H1 (cell line): ENCODE measurements around the gene TPP2.

Source experiments
- BACH1 ChIP-seq: IDR thresholded peaks from 2 replicates; pipeline ENCODE4 v1.6.1; 2012; ENCODE audit warnings: low read length, improper control_type of control experiment
- CHD2 ChIP-seq: IDR thresholded peaks from 2 replicates; pipeline ENCODE4 v1.6.1; 2012; ENCODE audit warnings: low read length, improper control_type of control experiment
- EZH2 ChIP-seq: fragments of 200-600 bp; sonication (generic); IDR thresholded peaks from 2 replicates; pipeline ENCODE4 v1.7.1; 2012; ENCODE audit warnings: low read depth, mild to moderate bottlenecking, moderate library complexity, low read length, inconsistent platforms; ENCODE audit not compliant: severe bottlenecking
- FOSL1 ChIP-seq: IDR thresholded peaks from 2 replicates; pipeline ENCODE4 v1.6.1; 2011; ENCODE audit warnings: mild to moderate bottlenecking, low read depth, low read length, moderate library complexity; ENCODE audit not compliant: insufficient read depth
- JUN ChIP-seq: IDR thresholded peaks from 2 replicates; pipeline ENCODE4 v1.6.1; 2011; ENCODE audit warnings: low read depth, mild to moderate bottlenecking, improper control_type of control experiment, low read length
- MAFK ChIP-seq: IDR thresholded peaks from 2 replicates; pipeline ENCODE4 v1.6.1; 2012; ENCODE audit warnings: low read depth, mild to moderate bottlenecking, improper control_type of control experiment, low read length
- POLR2A ChIP-seq, 2 experiments: IDR thresholded peaks; 1 replicate in 1 of 2; 2 replicates in 1 of 2; pipeline ENCODE4 v1.6.1; 2011; ENCODE audit warnings: low read depth in 2 of 2, low read length in 2 of 2, mild to moderate bottlenecking in 2 of 2; ENCODE audit errors: control extremely low read depth in 1 of 2
- POLR2AphosphoS5 ChIP-seq: IDR thresholded peaks from 2 replicates; pipeline ENCODE4 v1.6.1; 2011; ENCODE audit warnings: low read depth, low read length
- SRF ChIP-seq: IDR thresholded peaks from 2 replicates; pipeline ENCODE4 v1.6.1; 2011; ENCODE audit warnings: mild to moderate bottlenecking, low read depth, low read length, moderate library complexity
- YY1 ChIP-seq: IDR thresholded peaks from 2 replicates; pipeline ENCODE4 v1.6.1; 2011; ENCODE audit warnings: low read depth, mild to moderate bottlenecking, low read length
- TF ChIP-seq, protein P1 (sequence below), 3 experiments: IDR thresholded peaks; 1 replicate in 2 of 3; 2 replicates in 1 of 3; pipeline versions ENCODE4 v1.5.1 to v1.6.1; 2011; ENCODE audit warnings: low read length in 3 of 3, mild to moderate bottlenecking in 3 of 3, inconsistent platforms in 2 of 3, low read depth in 1 of 3, moderate library complexity in 1 of 3; ENCODE audit not compliant: insufficient read depth in 1 of 3; ENCODE audit errors: control extremely low read depth in 1 of 3
- TF ChIP-seq, protein P2 (sequence below): IDR thresholded peaks from 2 replicates; pipeline ENCODE4 v1.6.1; 2011; ENCODE audit warnings: low read depth, mild to moderate bottlenecking, low read length; ENCODE audit not compliant: insufficient read depth
- TF ChIP-seq, protein P3 (sequence below): IDR thresholded peaks from 2 replicates; pipeline ENCODE4 v1.6.1; 2012; ENCODE audit warnings: inconsistent platforms
- TF ChIP-seq, protein P4 (sequence below): IDR thresholded peaks from 2 replicates; pipeline ENCODE4 v1.6.1; 2012; ENCODE audit warnings: low read length, inconsistent platforms

DNA sequence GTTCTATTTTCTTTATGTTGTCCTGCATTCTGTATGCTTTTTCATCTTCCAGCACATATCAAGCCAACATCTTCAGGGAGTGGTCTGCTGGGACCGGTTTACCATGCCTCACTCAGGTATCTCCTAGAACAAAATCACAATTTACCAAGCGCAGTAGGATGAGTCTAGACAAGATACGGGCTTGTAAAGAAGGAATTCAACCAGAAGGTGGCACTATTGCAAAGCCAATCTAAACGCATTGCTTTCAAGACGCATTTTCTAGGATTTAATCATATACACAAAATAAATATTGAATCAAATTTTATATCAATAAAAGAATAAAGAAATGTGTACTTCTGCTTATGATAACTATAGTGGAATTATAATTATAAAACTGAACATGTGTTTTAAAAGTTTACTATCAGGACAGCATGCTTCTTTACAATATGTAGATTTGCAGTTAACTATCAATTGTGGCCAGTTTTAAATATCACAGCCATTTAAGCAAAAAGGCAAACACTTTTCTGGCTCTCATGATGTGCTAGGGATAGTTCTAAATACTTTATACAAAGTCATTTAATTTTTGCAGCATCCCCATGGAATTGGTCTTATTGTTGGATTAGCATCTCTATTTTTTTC lies 16.1 kb upstream of the TPP2 start:
- no peak for TF ChIP-seq FOSL1
- no peak for TF ChIP-seq YY1
- TF ChIP-seq, protein P1, sequence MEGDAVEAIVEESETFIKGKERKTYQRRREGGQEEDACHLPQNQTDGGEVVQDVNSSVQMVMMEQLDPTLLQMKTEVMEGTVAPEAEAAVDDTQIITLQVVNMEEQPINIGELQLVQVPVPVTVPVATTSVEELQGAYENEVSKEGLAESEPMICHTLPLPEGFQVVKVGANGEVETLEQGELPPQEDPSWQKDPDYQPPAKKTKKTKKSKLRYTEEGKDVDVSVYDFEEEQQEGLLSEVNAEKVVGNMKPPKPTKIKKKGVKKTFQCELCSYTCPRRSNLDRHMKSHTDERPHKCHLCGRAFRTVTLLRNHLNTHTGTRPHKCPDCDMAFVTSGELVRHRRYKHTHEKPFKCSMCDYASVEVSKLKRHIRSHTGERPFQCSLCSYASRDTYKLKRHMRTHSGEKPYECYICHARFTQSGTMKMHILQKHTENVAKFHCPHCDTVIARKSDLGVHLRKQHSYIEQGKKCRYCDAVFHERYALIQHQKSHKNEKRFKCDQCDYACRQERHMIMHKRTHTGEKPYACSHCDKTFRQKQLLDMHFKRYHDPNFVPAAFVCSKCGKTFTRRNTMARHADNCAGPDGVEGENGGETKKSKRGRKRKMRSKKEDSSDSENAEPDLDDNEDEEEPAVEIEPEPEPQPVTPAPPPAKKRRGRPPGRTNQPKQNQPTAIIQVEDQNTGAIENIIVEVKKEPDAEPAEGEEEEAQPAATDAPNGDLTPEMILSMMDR (IDR thresholded peaks at IDR 0.05; ENCODE audit: control extremely low read depth in 1 of 3, insufficient read depth in 1 of 3, low read depth in 1 of 3, low read length in 3 of 3) = peak in 2 of 3 experiments; percentile 60 to 74; a peak in 3 of 4 replicates
- no peak for TF ChIP-seq MAFK
- TF ChIP-seq, protein P2, sequence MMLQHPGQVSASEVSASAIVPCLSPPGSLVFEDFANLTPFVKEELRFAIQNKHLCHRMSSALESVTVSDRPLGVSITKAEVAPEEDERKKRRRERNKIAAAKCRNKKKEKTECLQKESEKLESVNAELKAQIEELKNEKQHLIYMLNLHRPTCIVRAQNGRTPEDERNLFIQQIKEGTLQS = no peak
- no peak for TF ChIP-seq POLR2AphosphoS5
- no peak for TF ChIP-seq CHD2
- TF ChIP-seq POLR2A (IDR thresholded peaks at IDR 0.05; ENCODE audit: control extremely low read depth in 1 of 2, low read depth in 2 of 2, low read length in 2 of 2) = no peak
- TF ChIP-seq JUN = no peak
- TF ChIP-seq, protein P3, sequence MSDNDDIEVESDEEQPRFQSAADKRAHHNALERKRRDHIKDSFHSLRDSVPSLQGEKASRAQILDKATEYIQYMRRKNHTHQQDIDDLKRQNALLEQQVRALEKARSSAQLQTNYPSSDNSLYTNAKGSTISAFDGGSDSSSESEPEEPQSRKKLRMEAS = no peak
- no peak for TF ChIP-seq BACH1
- no peak for TF ChIP-seq SRF
- TF ChIP-seq EZH2 = no peak
- TF ChIP-seq, protein P4, sequence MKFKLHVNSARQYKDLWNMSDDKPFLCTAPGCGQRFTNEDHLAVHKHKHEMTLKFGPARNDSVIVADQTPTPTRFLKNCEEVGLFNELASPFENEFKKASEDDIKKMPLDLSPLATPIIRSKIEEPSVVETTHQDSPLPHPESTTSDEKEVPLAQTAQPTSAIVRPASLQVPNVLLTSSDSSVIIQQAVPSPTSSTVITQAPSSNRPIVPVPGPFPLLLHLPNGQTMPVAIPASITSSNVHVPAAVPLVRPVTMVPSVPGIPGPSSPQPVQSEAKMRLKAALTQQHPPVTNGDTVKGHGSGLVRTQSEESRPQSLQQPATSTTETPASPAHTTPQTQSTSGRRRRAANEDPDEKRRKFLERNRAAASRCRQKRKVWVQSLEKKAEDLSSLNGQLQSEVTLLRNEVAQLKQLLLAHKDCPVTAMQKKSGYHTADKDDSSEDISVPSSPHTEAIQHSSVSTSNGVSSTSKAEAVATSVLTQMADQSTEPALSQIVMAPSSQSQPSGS = no peak
